ENCODE measurements around the gene CNTN6.
A peak's percentile ranks its signal among the peaks of the same experiment; 100 is the strongest.

Gene CNTN6

DNA sequence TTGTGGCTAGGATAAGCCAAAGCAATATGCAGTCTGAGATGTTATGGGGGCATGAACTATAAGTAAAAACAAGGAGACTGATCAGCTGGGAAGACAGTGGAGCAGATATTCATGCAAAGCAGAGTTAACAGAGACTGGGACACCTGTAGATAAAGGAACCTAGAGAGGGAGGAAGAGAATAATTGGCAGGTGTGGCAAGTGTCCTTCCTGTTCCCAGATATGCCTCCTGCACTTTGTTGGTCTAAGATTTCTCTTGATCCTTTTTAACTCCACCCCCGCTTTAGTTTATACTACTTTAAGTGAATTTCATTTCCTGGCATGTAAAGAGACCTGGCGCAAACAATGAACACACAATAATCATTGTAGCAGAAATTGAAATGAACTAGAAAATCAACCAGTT lies 169.4 kb downstream of the CNTN6 start:
- no peak for DNase-seq (ENCODE audit: low read depth)
- TF ChIP-seq, protein P1, sequence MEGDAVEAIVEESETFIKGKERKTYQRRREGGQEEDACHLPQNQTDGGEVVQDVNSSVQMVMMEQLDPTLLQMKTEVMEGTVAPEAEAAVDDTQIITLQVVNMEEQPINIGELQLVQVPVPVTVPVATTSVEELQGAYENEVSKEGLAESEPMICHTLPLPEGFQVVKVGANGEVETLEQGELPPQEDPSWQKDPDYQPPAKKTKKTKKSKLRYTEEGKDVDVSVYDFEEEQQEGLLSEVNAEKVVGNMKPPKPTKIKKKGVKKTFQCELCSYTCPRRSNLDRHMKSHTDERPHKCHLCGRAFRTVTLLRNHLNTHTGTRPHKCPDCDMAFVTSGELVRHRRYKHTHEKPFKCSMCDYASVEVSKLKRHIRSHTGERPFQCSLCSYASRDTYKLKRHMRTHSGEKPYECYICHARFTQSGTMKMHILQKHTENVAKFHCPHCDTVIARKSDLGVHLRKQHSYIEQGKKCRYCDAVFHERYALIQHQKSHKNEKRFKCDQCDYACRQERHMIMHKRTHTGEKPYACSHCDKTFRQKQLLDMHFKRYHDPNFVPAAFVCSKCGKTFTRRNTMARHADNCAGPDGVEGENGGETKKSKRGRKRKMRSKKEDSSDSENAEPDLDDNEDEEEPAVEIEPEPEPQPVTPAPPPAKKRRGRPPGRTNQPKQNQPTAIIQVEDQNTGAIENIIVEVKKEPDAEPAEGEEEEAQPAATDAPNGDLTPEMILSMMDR (IDR thresholded peaks at IDR 0.05; ENCODE audit: insufficient read depth, low read depth, low read length, missing control alignments), result no peak

DNA sequence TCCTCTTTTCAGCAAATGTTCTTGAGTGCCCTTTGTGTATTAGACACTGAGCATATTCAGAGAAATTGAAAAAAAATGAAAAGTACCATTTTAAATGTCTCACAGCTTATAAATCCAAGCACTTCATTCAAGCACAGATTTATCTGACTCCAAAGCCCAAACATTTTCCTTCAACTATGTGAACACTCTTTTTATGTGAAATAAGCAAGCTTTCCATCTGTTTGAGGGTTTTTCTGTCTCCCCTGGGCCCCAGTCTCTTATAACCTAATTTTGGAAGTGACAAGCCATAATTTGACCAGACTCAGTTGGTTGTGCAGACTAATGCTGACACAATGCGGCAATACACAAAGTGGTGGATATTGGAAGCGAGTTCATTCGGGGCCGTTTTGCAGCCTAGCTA lies 170.3 kb downstream of the CNTN6 start:
- TF ChIP-seq, protein P1 (IDR thresholded peaks at IDR 0.05; ENCODE audit: insufficient read depth, low read depth, low read length, missing control alignments), result no peak
- no peak overlapping the region for H3K4me3 ChIP-seq (ENCODE audit: low read length)
- DNase-seq (ENCODE audit: low read depth), result no peak

More for the DNA sequence above, 169.4 kb downstream of the CNTN6 start:
- no peak overlapping the region for H3K4me3 ChIP-seq (ENCODE audit: low read length)

DNA sequence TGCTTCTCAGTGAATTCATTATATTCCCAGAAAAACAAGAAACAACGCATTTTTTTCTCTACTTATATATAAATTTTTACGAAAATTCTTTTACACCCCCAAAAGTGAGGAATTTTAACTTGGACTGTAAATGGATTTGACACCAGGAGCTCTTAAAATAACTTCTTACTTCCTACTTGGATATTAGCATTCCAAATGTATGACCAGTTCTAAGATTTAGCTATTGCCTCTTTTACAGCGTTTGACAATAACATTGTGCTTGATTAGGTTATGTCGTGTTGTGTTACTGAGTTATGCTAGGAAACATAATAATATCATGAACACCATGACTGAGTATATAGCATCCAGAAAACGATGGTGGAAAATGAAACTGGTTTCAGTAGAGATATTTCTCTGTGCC lies 177.0 kb downstream of the CNTN6 start:
- DNase-seq (ENCODE audit: low read depth), result no peak
- TF ChIP-seq, protein P1 (IDR thresholded peaks at IDR 0.05; ENCODE audit: insufficient read depth, low read depth, low read length, missing control alignments), result no peak
- H3K4me3 ChIP-seq (ENCODE audit: low read length), result no peak overlapping the region

DNA sequence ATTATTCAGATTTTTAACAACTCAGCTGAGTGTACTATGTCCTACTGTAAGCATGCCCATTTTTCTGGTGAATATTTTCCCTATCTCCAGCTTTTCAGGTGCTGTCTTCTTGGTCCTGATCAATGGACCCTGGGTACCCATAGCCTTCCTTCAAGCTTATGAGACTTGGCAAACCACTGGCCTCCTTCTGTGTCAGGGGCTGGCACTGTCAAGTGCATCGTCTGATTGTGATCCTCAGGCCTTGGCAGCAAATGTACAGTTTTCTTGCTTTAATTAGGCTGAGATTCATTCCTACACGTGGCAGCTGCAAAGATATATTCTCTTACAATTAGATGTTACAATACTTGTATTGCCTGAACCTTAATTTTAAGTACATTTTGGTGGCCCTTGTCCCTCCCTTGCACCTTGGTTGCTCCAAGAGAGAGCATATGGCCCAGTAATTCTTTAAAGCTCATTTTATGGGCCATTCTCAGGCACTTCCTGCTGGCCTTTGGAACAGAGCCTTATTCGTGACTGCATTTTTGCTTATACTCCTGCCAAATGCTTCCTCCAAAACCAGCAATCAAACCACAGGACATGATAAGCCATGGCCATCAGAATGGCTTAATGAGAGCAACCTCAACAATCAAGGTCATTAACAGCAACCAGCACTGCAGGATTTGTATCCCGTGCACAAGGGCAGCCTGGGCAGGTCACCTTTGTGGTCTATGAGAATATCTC lies 179.9 kb downstream of the CNTN6 start:
- TF ChIP-seq, protein P1 (IDR thresholded peaks at IDR 0.05; ENCODE audit: insufficient read depth, low read depth, low read length, missing control alignments), result no peak
- DNase-seq (ENCODE audit: low read depth), result no peak
- H3K4me3 ChIP-seq (ENCODE audit: low read length), result no peak overlapping the region

DNA sequence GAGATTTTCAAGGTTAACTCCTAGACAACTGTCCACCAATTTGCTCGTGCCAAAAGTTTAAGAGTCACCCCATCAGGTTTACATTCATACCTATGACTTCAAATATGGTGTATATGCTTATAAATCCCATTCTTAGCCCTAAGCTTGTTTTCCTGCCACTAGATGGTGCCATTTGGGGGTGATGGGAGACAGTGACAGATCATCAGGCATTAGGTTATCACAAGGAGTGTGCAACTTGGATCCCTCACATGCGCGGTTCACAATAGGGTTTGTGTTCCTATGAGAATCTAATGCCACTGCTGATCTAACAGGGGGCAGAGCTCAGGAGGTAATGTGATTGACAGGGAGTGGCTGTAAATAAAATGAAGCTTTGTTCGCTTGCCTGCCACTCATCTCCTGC lies 182.7 kb downstream of the CNTN6 start:
- peak; percentile 10 for DNase-seq (ENCODE audit: low read depth)
- H3K4me3 ChIP-seq (ENCODE audit: low read length), result no peak overlapping the region

DNA sequence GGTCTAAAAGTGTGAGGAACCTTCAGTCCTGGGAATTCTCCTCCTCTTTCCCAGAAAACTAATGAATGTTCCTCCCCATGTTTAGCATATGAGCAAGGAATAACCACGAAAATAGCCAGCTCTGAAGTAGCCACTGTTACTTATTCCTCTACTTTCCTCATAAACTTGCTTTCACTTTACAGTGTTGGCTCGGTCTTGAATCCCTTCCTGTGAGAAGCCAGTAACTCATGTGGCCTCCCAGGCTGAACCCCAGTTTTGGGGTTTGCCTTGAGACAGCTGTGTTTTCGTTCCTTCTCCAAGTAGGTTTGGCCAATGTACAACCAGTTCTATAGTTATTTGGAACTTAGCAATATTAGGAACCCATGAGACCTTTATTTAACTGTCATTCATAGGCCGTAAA lies 195.0 kb downstream of the CNTN6 start:
- no peak for DNase-seq (ENCODE audit: low read depth)
- no peak overlapping the region for H3K4me3 ChIP-seq (ENCODE audit: low read length)
- TF ChIP-seq, protein P1 (IDR thresholded peaks at IDR 0.05; ENCODE audit: insufficient read depth, low read depth, low read length, missing control alignments), result no peak

More for the DNA sequence above, 182.7 kb downstream of the CNTN6 start:
- TF ChIP-seq, protein P1 (IDR thresholded peaks at IDR 0.05; ENCODE audit: insufficient read depth, low read depth, low read length, missing control alignments), result peak; percentile 8

Data from epithelial cell of esophagus (primary cell).